ENCODE measurements around the gene PLSCR1.

- no peak for TF ChIP-seq CTCF (IDR thresholded peaks at IDR 0.05; ENCODE audit: low read depth, low read length, poor library complexity, severe bottlenecking)
- TF ChIP-seq EZH2phosphoT487 (IDR thresholded peaks at IDR 0.05; ENCODE audit: borderline replicate concordance, low read length), result no peak
Measured at GRCh38 chr3:146554151-146554760, 9.8 kb upstream of the PLSCR1 start.
